ENCODE data around the gene OPRM1. TPM values are rescaled to one million over a fixed set of nuclear protein-coding genes. Genes with fewer than 3 reads are reported as not detected.

OPRM1 gene
- total RNA-seq, 1 experiment from 2014 or later, result not detected

- DNase-seq (ENCODE audit: low read depth), result peak; percentile 55
These were observed 238.0 kb downstream of the OPRM1 start for GRCh38 chr6:154276810-154277628.

GRCh38 chr6:154277629-154278017 lies 238.6 kb downstream of the OPRM1 start:
- DNase-seq (ENCODE audit: low read depth), result no peak

- no peak for DNase-seq (ENCODE audit: low read depth)
These were observed 241.5 kb downstream of the OPRM1 start for GRCh38 chr6:154280521-154280920.

GRCh38 chr6:154284313-154284853 lies 245.3 kb downstream of the OPRM1 start:
- DNase-seq (ENCODE audit: low read depth), result no peak

- DNase-seq (ENCODE audit: low read depth), result no peak
These were observed 246.8 kb downstream of the OPRM1 start for GRCh38 chr6:154285826-154286225.

GRCh38 chr6:154289818-154290508 lies 250.9 kb downstream of the OPRM1 start:
- DNase-seq (ENCODE audit: low read depth), result no peak

GRCh38 chr6:154292066-154292465 lies 253.0 kb downstream of the OPRM1 start:
- DNase-seq (ENCODE audit: low read depth), result no peak

- DNase-seq (ENCODE audit: low read depth), result peak; percentile 52
These were observed 253.9 kb downstream of the OPRM1 start for GRCh38 chr6:154292855-154293519.

- DNase-seq (ENCODE audit: low read depth), result no peak
These were observed 256.7 kb downstream of the OPRM1 start for GRCh38 chr6:154295733-154296132.

Data from RPMI7951 (cell line).